ENCODE results near the gene SPATA32.

DNA sequence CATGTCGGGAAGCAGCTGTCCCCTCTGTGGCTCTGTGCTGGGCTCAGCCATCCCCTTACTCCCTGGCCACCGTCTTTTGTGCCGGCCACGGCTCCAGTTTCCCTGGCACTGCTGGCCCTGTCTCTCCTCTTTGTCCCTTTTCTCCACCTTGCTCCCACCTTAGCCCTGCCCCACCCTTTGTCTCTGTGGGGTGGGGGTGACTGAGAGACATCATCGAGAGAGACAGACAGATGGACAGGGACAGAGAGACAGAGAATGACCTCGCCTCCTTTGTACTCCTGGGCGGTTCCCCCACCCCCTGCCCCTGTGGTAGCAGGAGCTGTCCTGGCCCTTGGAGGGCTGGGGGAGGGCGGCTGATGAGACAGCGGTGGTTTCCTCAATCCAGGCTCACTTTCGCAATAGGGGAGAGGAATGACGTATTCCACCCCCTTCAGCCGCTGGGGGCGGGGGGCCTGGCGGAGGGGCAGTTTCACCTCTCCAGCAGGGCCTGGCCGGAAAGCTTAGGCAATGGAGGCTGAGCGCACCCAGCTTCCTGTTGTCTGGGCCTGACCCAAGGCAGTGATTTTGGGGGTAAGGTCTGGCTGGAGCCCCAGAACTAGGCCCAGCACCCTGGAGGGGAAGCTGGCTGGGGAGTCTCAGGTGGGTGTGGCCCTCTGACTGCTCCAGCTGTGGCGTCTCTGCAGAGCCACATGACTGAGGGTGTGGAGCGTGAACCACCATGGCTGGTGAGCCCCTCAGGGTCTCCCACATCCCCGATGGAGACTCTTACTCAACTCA, 32.9 kb downstream of the SPATA32 start:
- TF ChIP-seq CTCF (conservative IDR thresholded peaks at IDR 0.05; ENCODE audit: low read depth in 2 of 2) (no peak), CREB1 (CRISPR knock-in tag; IDR thresholded peaks at IDR 0.05; ENCODE audit: low read depth) (peak; percentile 77), REST (IDR thresholded peaks at IDR 0.05; ENCODE audit: unreplicated experiment) (no peak), EZH2 (IDR thresholded peaks at IDR 0.05; ENCODE audit: low read depth, unreplicated experiment) (no peak), EZH2phosphoT487 (IDR thresholded peaks at IDR 0.05; ENCODE audit: unreplicated experiment) (no peak), POLR2AphosphoS5 (IDR thresholded peaks at IDR 0.05; ENCODE audit: low read depth) (no peak), ZNF331 (CRISPR knock-in tag; IDR thresholded peaks at IDR 0.05; ENCODE audit: low read depth) (no peak), ETS1 (IDR thresholded peaks at IDR 0.05) (no peak)
